GM23248 (cell line): Measurements from ENCODE around the gene STX2.

ENCODE experiments used
- EZH2 ChIP-seq: fragments of 200-600 bp; sonication (generic); IDR thresholded peaks from 2 replicates; pipeline ENCODE4 v1.6.1; 2018; ENCODE audit warnings: antibody characterized with exemption, mild to moderate bottlenecking; ENCODE audit not compliant: insufficient read depth, poor library complexity, severe bottlenecking
- EZH2phosphoT487 ChIP-seq: fragments of 200-600 bp; sonication (generic); IDR thresholded peaks from 2 replicates; pipeline ENCODE4 v1.6.1; 2018; ENCODE audit warnings: antibody characterized with exemption, moderate library complexity, mild to moderate bottlenecking, low read depth; ENCODE audit not compliant: insufficient read depth

- no peak for TF ChIP-seq EZH2phosphoT487
- TF ChIP-seq EZH2 = no peak
Observed at GRCh38 chr12:130876297-130876696, 37.2 kb upstream of the STX2 start.
